ENCODE results near the gene WFDC5.

DNA sequence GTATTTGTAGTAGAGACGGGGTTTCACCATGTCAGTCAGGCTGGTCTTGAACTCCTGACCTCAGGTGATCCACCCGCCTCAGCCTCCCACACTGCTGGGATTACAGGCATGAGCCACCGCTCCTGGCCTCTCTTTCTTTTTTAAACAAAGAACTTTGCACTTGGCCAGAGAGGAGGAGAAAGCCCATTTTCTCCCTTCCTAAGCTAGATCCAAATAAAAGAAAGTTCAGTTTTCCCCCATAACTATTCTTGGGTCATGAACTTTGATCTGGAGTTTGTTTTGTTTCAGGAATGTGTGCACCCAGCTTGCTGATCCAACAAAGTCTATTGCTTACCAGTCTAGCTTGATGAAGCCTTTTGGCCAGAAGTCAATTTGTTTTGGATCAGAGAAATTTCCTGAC, 37.4 kb downstream of the WFDC5 start:
- TF ChIP-seq, protein P1, sequence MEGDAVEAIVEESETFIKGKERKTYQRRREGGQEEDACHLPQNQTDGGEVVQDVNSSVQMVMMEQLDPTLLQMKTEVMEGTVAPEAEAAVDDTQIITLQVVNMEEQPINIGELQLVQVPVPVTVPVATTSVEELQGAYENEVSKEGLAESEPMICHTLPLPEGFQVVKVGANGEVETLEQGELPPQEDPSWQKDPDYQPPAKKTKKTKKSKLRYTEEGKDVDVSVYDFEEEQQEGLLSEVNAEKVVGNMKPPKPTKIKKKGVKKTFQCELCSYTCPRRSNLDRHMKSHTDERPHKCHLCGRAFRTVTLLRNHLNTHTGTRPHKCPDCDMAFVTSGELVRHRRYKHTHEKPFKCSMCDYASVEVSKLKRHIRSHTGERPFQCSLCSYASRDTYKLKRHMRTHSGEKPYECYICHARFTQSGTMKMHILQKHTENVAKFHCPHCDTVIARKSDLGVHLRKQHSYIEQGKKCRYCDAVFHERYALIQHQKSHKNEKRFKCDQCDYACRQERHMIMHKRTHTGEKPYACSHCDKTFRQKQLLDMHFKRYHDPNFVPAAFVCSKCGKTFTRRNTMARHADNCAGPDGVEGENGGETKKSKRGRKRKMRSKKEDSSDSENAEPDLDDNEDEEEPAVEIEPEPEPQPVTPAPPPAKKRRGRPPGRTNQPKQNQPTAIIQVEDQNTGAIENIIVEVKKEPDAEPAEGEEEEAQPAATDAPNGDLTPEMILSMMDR (conservative IDR thresholded peaks at IDR 0.05; ENCODE audit: low read length): no peak
- TF ChIP-seq EZH2phosphoT487 (IDR thresholded peaks at IDR 0.05; ENCODE audit: borderline replicate concordance, low read depth, low read length): no peak
